ENCODE measurements around the gene H6PD. TPM values are rescaled to one million over a fixed set of nuclear protein-coding genes. Genes with fewer than 3 reads are reported as not detected.

Gene H6PD
- total RNA-seq, 4 donors from 2014 or later: 37.3 to 65.1 (median 44.4) TPM

- Histone ChIP-seq H3K27ac (peak overlapping the region; percentile 86 to 99 (median 92)), H3K27me3 (no peaks in the 10 kb centered on the region), H3K4me1 (peaks cover 49 to 65% of the 10 kb centered on the region in 2 donors), H3K36me3 (peaks cover 0 to 19% of the 10 kb centered on the region in 2 donors), H3K4me3 (no peak overlapping the region), H3K9me3 (no peaks in the 10 kb centered on the region)
- TF ChIP-seq CTCF (IDR thresholded peaks at IDR 0.05 in 4 of 5, conservative IDR thresholded peaks at IDR 0.05 in 1 of 5): no peak
- TF ChIP-seq POLR2A (IDR thresholded peaks at IDR 0.05): no peak
- in situ Hi-C loops (cut with MboI; ENCODE audit: low sequenced_read_pairs in 4 of 4): no loop called here
- no peak for DNase-seq
- intact Hi-C loops (cut with DNase I; ENCODE audit: low total_unique reads): loop anchor here (10.0 kb wide), 1 partner anchor 956 kb away; the partner anchor contains the start of gene KIF1B
- ATAC-seq: no peak
Measured at GRCh38 chr1:9258629-9259028, 24.1 kb downstream of the H6PD start.

- Histone ChIP-seq H3K4me3 (no peak overlapping the region), H3K4me1 (peaks cover 52 to 69% of the 10 kb centered on the region in 2 donors), H3K27me3 (no peaks in the 10 kb centered on the region), H3K27ac (peak overlapping the region; percentile 86 to 99 (median 92)), H3K36me3 (peaks cover 0 to 35% of the 10 kb centered on the region in 2 donors), H3K9me3 (no peaks in the 10 kb centered on the region)
- DNase-seq (no peak), ATAC-seq (no peak)
- in situ Hi-C loops (cut with MboI; ENCODE audit: low sequenced_read_pairs in 4 of 4) (no loop called here), intact Hi-C loops (cut with DNase I; ENCODE audit: low total_unique reads) (no loop called here)
- TF ChIP-seq POLR2A (IDR thresholded peaks at IDR 0.05) (no peak), CTCF (IDR thresholded peaks at IDR 0.05 in 4 of 5, conservative IDR thresholded peaks at IDR 0.05 in 1 of 5) (no peak)
Measured at GRCh38 chr1:9260059-9260766, 25.6 kb downstream of the H6PD start.

GRCh38 chr1:9261496-9261895, 26.9 kb downstream of the H6PD start:
- H3K4me3 ChIP-seq: no peak overlapping the region
- no peaks in the 10 kb centered on the region for H3K9me3 ChIP-seq
- intact Hi-C loops (cut with DNase I; ENCODE audit: low total_unique reads): no loop called here
- H3K4me1 ChIP-seq: peaks cover 43 to 61% of the 10 kb centered on the region in 2 donors
- H3K36me3 ChIP-seq: peaks cover 0 to 42% of the 10 kb centered on the region in 2 donors
- no peak for TF ChIP-seq CTCF (IDR thresholded peaks at IDR 0.05 in 4 of 5, conservative IDR thresholded peaks at IDR 0.05 in 1 of 5)
- no peak for TF ChIP-seq POLR2A (IDR thresholded peaks at IDR 0.05)
- in situ Hi-C loops (cut with MboI; ENCODE audit: low sequenced_read_pairs in 4 of 4): no loop called here
- H3K27me3 ChIP-seq: no peaks in the 10 kb centered on the region
- DNase-seq (no peak), ATAC-seq (no peak)
- peak overlapping the region; percentile 11 to 86 (median 39) for H3K27ac ChIP-seq

GRCh38 chr1:9262096-9262986, 27.8 kb downstream of the H6PD start:
- TF ChIP-seq POLR2A (IDR thresholded peaks at IDR 0.05): no peak
- Histone ChIP-seq H3K4me1 (peaks cover 42 to 63% of the 10 kb centered on the region in 2 donors), H3K4me3 (no peak overlapping the region), H3K36me3 (peaks cover 0 to 42% of the 10 kb centered on the region in 2 donors), H3K27ac (peak overlapping the region; percentile 64 to 86 (median 72)), H3K27me3 (no peaks in the 10 kb centered on the region), H3K9me3 (no peaks in the 10 kb centered on the region)
- in situ Hi-C loops (cut with MboI; ENCODE audit: low sequenced_read_pairs in 4 of 4) (no loop called here), intact Hi-C loops (cut with DNase I; ENCODE audit: low total_unique reads) (no loop called here)
- peak in 1 of 2 donors; percentile 71 for DNase-seq
- peak; percentile 28 to 32 for ATAC-seq

Measured in gastrocnemius medialis (tissue), 4 donors.